Activated CD4-positive, alpha-beta memory T cell treated with anti-CD3 and anti-CD28 coated beads for 36 hours (primary cell): ENCODE results near the gene SERPINA5. TPM values are rescaled to one million over a fixed set of nuclear protein-coding genes. Genes with fewer than 3 reads are reported as not detected.

Experiments used
- CTCF ChIA-PET: fragments of 350-600 bp; sonication (Branson Sonifier 250); formaldehyde crosslinking; loops from one replicate; lab custom pipeline; 2021; ENCODE audit warnings: antibody characterized with exemption, inconsistent platforms; lab: Charles Lee
- POLR2A ChIA-PET: fragments of 350-600 bp; sonication (Branson Sonifier 250); formaldehyde crosslinking; loops from one replicate; lab custom pipeline; 2021; ENCODE audit warnings: antibody characterized with exemption; lab: Charles Lee
- DNase-seq: peaks from one replicate; pipeline ENCODE4 v3.0.0-alpha.2; 2020
- H3K27ac Mint-ChIP-seq: one replicate; pipeline ENCODE4 v1.8.0; 2021; ENCODE audit warnings: mixed read lengths
- H3K27me3 Mint-ChIP-seq: one replicate; pipeline ENCODE4 v1.8.0; 2021; ENCODE audit warnings: mixed read lengths
- H3K36me3 Mint-ChIP-seq: one replicate; pipeline ENCODE4 v1.8.0; 2021; ENCODE audit warnings: mixed read lengths
- H3K4me1 Mint-ChIP-seq: one replicate; pipeline ENCODE4 v1.8.0; 2021; ENCODE audit warnings: low read depth, mixed read lengths
- H3K4me3 Mint-ChIP-seq: one replicate; pipeline ENCODE4 v1.8.0; 2021; ENCODE audit warnings: mild to moderate bottlenecking, mixed read lengths
- H3K9me3 Mint-ChIP-seq: one replicate; pipeline ENCODE4 v1.8.0; 2021; ENCODE audit warnings: mixed read lengths
- intact Hi-C: fragments of 100-400 bp; cut with micrococcal nuclease; formaldehyde crosslinking; loops from one replicate; pipeline ENCODE4 v1.15.1; 2023
- total RNA-seq, 2 experiments: library from RNA; stranded (reverse); gene quantifications; one replicate each; pipeline ENCODE4 v1.2.3, GENCODE V29; 2021

SERPINA5 gene
- total RNA-seq, 2 experiments from 2014 or later, result not detected

- H3K36me3 Mint-ChIP-seq, result no peaks in the 10 kb centered on the region
- peaks cover 3% of the 10 kb centered on the region for H3K27me3 Mint-ChIP-seq
- POLR2A ChIA-PET, result no interaction called here
- CTCF ChIA-PET, result no interaction called here
- DNase-seq, result no peak
- H3K27ac Mint-ChIP-seq, result no peak overlapping the region
- H3K4me3 Mint-ChIP-seq, result no peak overlapping the region
- intact Hi-C loops, result no loop called here
- H3K4me1 Mint-ChIP-seq, result no peaks in the 10 kb centered on the region
- H3K9me3 Mint-ChIP-seq, result no peaks in the 10 kb centered on the region
These were observed 58.0 kb downstream of the SERPINA5 start for GRCh38 chr14:94638961-94639817.

DNA sequence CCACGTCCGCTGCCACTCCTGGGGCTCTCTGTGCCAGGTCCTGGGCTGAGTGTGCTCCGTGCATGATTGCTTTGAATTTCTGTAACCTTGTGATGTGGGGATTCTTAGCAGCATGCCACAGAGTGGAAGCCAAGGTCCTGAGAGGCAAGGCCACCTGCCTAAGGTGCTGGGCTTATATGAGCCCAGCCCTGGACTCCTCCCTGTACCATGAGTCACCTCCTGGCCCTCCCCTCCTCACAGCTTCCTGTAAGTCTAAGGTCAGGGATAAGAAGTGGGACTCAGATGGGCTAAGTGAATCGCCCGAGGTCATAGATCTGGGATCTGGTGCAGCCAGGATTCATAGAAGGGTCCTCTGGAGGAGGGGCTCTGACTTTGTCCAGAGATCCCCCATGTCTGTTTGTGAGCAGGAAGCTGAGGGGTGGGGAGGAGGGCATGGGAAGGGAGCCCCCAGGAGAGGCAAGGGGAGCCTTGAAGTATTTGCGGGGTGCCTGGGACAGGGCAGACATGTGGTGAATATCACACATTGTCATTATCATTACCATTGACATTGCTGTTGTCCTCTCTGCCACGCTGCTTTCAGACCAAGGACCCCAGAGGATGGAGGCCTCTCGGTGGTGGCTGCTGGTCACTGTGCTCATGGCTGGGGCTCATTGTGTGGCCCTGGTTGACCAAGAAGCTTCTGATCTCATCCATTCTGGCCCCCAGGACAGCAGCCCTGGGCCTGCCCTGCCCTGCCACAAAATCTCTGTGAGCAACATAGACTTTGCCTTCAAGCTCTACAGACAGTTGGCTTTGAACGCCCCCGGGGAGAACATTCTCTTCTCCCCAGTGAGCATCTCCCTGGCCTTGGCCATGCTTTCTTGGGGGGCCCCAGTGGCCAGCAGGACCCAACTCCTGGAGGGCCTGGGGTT is 59.8 kb downstream of the SERPINA5 start:
- H3K9me3 Mint-ChIP-seq, result no peaks in the 10 kb centered on the region
- H3K4me3 Mint-ChIP-seq, result no peak overlapping the region
- POLR2A ChIA-PET, result no interaction called here
- intact Hi-C loops, result no loop called here
- no peaks in the 10 kb centered on the region for H3K36me3 Mint-ChIP-seq
- H3K4me1 Mint-ChIP-seq, result no peaks in the 10 kb centered on the region
- no peak for DNase-seq
- CTCF ChIA-PET, result no interaction called here
- H3K27ac Mint-ChIP-seq, result no peak overlapping the region
- H3K27me3 Mint-ChIP-seq, result peaks cover 3% of the 10 kb centered on the region

GRCh38 chr14:94641632-94641955 is 60.4 kb downstream of the SERPINA5 start:
- POLR2A ChIA-PET, result no interaction called here
- intact Hi-C loops, result no loop called here
- Mint-ChIP-seq H3K27ac (no peak overlapping the region), H3K4me1 (no peaks in the 10 kb centered on the region), H3K27me3 (peaks cover 3% of the 10 kb centered on the region), H3K9me3 (no peaks in the 10 kb centered on the region), H3K4me3 (no peak overlapping the region), H3K36me3 (no peaks in the 10 kb centered on the region)
- CTCF ChIA-PET, result no interaction called here
- DNase-seq, result no peak

Other genes with a start within 250 kb of the SERPINA5 start
- gene SERPINA2, start 214.7 kb upstream of the SERPINA5 start, total RNA-seq, result not detected
- 10 to 100 TPM; 22.1 to 24.5 TPM for gene SERPINA1, start 192.8 kb upstream of the SERPINA5 start, total RNA-seq
- gene SERPINA11, start 128.6 kb upstream of the SERPINA5 start, total RNA-seq, result not detected
- gene SERPINA9, start 105.2 kb upstream of the SERPINA5 start, total RNA-seq, result not detected
- not detected for gene SERPINA12, start 72.0 kb upstream of the SERPINA5 start, total RNA-seq
- not detected for gene SERPINA4, start 20.0 kb upstream of the SERPINA5 start, total RNA-seq
- gene SERPINA3, start 31.0 kb downstream of the SERPINA5 start, total RNA-seq, result not detected
- not detected for gene GSC, start 188.7 kb downstream of the SERPINA5 start, total RNA-seq